ENCODE results near the gene ARID3A.

Gene ARID3A

DNA sequence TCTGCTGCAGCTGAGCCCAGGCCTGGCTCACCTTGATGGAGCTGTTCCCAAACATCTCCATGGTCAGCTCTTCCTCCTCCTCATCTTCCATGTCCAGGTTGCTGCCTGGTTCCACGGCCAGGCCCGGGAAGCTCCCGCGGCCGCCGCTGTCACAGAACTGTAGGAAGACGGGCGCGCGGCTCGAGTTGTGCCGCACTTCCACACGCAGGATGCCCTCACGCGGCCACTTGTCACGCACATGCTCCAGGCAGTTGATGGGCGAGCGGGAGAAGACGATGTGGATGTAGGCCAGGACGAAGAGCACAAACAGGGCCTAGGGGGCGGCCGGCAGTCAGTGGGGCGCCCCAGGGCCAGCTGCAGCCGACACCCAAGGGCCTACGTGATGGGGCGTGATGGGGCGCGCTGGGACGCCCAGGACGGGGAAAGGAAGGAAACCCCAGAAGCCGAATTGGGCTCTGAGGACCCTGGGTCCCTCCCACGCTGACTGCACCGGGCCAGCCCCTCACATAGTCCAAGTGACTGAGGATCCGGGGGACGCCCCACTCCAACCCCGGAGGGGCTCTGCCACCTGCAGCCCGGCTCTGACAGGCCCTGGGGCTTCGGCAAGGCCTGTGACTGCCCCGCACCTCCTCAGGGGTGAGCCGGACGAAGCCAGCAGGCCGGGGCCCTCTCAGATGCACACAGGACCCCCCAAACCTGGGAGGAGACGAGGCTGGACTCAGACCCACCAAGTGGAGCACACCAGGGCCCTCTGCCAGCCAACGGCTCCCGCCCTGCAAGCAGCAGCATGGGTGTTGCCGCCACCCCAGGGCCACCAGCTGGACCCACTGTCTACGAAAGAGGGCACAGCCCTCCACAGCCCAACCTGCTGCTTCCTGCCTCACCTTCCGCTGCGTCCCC, 88.6 kb downstream of the ARID3A start:
- H3K4me3 ChIP-seq (ENCODE audit: low read depth, low read length), result no peak overlapping the region
- TF ChIP-seq, protein P1, sequence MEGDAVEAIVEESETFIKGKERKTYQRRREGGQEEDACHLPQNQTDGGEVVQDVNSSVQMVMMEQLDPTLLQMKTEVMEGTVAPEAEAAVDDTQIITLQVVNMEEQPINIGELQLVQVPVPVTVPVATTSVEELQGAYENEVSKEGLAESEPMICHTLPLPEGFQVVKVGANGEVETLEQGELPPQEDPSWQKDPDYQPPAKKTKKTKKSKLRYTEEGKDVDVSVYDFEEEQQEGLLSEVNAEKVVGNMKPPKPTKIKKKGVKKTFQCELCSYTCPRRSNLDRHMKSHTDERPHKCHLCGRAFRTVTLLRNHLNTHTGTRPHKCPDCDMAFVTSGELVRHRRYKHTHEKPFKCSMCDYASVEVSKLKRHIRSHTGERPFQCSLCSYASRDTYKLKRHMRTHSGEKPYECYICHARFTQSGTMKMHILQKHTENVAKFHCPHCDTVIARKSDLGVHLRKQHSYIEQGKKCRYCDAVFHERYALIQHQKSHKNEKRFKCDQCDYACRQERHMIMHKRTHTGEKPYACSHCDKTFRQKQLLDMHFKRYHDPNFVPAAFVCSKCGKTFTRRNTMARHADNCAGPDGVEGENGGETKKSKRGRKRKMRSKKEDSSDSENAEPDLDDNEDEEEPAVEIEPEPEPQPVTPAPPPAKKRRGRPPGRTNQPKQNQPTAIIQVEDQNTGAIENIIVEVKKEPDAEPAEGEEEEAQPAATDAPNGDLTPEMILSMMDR (IDR thresholded peaks at IDR 0.05; ENCODE audit: borderline replicate concordance, insufficient read depth, low read depth, low read length), result no peak

DNA sequence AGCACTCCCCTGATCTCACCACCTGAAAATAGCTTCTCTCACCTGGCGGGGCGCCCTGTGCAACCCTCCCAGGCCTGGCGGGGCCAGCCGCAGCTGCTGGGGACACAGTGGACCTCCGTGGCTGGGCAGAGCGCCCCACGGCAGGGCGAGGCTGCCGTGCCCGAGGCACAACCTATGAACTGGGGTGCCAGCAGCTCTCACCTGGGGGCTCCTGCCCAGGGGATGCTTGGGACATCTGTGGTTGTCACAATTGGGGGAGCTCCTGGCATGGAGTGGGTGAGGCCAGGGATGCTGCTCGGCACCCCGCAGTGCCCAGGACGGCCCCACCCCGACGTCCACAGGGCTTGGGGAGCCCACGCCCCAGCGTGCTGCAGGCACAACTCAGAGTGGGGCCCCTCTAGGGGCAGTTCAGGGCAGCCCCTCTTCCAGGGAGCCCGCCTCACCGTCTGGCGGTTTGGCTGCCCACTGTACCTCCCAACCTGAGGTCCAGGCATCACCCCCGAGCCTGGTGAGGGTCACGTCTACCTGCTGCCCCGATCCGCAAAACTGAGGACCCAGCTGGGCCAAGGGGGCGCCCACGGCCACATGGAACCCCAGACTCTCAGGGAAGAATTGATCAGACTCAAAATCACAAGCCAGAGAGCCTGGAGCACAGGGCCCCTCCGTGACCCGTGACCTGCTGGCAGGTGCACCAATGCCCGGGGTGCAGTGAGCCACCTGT, 89.4 kb downstream of the ARID3A start:
- TF ChIP-seq, protein P1 (IDR thresholded peaks at IDR 0.05; ENCODE audit: borderline replicate concordance, insufficient read depth, low read depth, low read length), result no peak
- H3K4me3 ChIP-seq (ENCODE audit: low read depth, low read length), result no peak overlapping the region

DNA sequence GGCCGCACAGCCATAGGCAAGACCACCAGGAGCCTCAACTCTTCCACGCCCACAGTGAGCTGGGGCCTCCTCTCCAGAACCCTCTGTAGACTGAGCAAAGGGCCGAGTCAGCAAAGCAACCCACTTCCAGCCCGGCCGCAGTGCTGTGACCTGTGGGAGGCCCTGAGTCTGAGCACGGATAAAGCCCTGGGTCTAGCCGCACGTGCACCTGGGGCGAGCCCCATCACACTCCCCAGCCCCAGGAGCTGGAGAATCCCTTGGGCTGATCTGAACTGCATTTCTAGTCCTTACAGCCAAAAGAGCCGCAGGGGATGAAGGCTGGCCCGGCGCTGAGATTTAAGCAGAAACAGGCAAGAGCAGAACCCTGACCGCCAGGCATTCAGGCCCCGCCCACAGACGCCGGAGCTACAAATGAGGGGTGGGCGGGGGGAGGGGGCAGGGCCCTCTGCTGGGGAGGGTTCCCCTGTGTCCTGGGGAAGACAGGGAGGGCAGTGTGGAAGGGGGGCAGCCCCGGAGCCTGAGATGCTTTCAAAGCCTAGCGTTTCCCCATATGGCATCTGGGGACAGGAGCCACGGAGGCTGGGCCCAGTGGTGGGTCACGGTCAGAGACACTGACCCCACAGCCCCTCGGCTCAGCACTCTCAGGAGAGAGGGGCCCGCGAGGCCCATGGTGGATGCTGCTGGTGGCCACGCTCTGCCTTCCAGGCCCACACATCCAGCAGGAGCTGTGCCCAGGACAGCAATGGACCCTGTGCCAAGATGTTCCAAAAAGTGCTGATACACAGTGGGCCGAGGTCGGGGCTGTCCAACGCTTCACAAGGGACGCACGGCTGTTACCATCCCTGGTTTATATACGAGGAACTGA, 90.2 kb downstream of the ARID3A start:
- TF ChIP-seq, protein P1 (IDR thresholded peaks at IDR 0.05; ENCODE audit: borderline replicate concordance, insufficient read depth, low read depth, low read length), result no peak

DNA sequence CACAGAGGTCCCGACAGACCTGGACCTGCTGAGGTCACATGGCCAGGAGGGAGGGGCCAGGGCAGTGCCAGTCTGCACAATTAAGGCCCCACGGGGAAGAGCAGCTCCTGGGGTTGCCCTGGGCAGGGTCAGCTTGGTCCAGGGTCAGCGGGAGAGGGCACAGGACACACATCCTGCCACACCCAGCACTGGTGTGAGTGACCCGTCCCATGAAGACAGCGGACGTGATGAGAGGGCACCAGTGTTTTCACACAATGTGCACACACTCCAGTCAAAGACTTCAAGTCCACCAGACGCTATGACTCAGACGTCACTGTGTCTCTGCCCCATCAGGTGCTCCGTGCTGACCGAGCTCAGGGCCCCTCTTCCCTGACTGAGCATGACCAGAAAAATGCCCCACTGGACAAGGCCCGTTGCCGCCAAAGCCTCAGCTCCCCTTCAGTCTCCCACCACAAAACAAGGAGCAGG, 90.8 kb downstream of the ARID3A start:
- no peak overlapping the region for H3K4me3 ChIP-seq (ENCODE audit: low read depth, low read length)
- TF ChIP-seq, protein P1 (IDR thresholded peaks at IDR 0.05; ENCODE audit: borderline replicate concordance, insufficient read depth, low read depth, low read length), result no peak

More for the DNA sequence above, 90.2 kb downstream of the ARID3A start:
- no peak overlapping the region for H3K4me3 ChIP-seq (ENCODE audit: low read depth, low read length)

DNA sequence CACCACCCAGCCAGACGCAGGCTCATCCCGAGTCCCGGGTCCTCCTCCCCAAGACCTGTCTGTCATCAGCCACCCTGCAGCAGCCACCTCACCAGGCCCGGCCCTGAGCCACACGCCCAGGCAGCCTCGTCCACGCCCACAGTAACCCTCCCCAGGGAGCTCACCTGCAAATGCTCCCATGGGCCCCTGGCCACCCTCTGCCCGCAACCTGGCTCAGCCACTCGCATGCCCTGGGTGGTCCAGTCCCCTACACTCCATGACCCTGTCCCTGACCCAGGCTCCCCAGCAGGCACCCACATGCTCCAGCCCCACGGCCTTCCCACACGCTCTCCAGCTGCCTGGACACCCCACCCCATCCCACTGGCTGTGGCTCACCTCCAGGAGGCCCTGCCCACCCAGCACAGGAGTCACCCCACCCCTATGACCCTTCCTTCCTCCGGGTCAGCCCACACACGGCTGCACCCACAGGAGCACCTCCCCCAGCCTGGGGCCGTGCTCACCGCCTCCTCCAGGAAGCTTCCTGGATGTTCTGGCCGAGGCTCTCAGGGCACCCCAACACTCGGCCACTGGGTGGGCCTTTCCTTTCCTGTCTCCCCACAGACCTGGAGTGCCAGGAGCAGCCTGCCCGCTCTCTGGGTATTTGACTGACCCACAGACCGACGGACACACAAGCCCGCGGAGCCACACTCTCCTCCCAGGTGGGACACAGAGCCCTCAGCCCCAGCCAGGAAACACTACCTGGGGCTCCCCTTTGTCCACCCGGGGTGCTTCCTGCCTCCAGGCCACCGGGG, 91.5 kb downstream of the ARID3A start:
- TF ChIP-seq, protein P1 (IDR thresholded peaks at IDR 0.05; ENCODE audit: borderline replicate concordance, insufficient read depth, low read depth, low read length), result no peak
- no peak overlapping the region for H3K4me3 ChIP-seq (ENCODE audit: low read depth, low read length)

DNA sequence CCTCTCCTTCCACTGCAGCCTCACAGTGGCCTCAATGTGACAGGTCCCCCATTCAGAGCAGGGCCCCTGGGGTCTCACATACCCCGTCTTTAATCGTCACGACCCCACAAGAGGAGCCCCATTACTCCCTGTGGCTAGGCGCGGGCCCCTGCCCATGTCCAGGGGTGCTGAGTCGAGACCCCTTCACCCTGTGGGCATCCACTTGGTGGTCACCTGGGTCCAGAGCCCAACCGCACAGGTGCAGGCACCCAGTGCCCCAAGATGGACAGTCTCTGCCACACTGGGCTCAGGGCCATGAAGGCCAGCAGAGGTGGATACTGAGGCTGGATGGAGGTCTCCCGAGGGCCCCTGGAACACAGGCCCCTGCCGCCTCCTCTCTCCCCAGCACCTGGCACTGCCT, 92.1 kb downstream of the ARID3A start:
- TF ChIP-seq, protein P1 (IDR thresholded peaks at IDR 0.05; ENCODE audit: borderline replicate concordance, insufficient read depth, low read depth, low read length), result no peak
- no peak overlapping the region for H3K4me3 ChIP-seq (ENCODE audit: low read depth, low read length)

Measured in GM12875 (cell line).